ENCODE data around the gene EFR3B. TPM values are rescaled to one million over a fixed set of nuclear protein-coding genes. Genes with fewer than 3 reads are reported as not detected.

Gene EFR3B
- total RNA-seq, 1 donor from 2014 or later = 22.9 TPM

DNA sequence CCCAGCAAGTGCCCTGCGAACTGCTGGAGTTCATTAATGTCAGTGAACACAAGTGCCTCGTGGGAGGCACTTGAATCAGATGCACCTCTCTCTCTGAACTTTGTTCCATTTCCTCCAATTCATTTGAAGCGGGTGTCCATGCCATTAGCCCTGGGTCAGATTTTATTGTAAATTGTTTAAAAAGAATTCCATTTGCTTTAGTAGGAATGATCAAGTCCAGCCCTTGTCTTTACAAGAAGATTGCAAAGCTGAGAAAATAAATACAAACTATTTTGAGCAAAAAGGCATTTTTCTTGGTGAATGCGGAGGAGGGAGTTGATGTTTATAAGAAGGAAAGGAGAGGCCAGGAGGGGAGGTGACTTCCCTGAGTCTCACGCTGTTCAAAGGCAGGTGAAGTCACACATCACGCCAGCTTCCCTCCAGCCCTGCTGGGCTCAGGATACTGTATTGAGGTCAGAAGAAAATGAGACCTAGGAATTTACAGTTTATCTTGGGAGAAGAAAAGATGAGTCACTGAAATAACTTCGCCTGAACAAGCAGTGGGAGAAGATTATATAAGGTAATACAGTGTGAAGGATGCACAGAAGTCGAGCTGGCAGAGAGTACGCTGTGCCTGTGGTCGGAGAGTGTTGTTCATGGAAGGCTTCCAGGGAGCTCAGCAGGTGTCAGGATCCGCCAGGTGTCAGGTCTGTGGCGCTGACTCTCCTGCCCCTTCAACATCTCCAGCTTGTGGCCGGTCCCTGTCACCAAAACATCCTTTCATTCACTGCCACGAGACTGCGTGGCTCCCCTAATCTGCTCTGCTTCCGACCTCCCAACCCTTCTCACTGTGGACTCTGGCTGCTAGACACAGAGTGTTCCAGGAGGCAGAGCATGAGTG lies 36.5 kb downstream of the EFR3B start:
- Mint-ChIP-seq H3K27ac (ENCODE audit: unreplicated experiment) (no peak overlapping the region), H3K4me1 (ENCODE audit: low read depth, unreplicated experiment) (peaks cover 9% of the 10 kb centered on the region), H3K27me3 (ENCODE audit: unreplicated experiment) (peaks cover 5% of the 10 kb centered on the region), H3K36me3 (ENCODE audit: unreplicated experiment) (no peaks in the 10 kb centered on the region), H3K4me3 (ENCODE audit: unreplicated experiment) (no peak overlapping the region), H3K9me3 (ENCODE audit: unreplicated experiment) (no peaks in the 10 kb centered on the region)
- DNase-seq = no peak
- TF ChIP-seq, protein P1, sequence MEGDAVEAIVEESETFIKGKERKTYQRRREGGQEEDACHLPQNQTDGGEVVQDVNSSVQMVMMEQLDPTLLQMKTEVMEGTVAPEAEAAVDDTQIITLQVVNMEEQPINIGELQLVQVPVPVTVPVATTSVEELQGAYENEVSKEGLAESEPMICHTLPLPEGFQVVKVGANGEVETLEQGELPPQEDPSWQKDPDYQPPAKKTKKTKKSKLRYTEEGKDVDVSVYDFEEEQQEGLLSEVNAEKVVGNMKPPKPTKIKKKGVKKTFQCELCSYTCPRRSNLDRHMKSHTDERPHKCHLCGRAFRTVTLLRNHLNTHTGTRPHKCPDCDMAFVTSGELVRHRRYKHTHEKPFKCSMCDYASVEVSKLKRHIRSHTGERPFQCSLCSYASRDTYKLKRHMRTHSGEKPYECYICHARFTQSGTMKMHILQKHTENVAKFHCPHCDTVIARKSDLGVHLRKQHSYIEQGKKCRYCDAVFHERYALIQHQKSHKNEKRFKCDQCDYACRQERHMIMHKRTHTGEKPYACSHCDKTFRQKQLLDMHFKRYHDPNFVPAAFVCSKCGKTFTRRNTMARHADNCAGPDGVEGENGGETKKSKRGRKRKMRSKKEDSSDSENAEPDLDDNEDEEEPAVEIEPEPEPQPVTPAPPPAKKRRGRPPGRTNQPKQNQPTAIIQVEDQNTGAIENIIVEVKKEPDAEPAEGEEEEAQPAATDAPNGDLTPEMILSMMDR (IDR thresholded peaks at IDR 0.05; ENCODE audit: partially characterized antibody, unreplicated experiment) = no peak

DNA sequence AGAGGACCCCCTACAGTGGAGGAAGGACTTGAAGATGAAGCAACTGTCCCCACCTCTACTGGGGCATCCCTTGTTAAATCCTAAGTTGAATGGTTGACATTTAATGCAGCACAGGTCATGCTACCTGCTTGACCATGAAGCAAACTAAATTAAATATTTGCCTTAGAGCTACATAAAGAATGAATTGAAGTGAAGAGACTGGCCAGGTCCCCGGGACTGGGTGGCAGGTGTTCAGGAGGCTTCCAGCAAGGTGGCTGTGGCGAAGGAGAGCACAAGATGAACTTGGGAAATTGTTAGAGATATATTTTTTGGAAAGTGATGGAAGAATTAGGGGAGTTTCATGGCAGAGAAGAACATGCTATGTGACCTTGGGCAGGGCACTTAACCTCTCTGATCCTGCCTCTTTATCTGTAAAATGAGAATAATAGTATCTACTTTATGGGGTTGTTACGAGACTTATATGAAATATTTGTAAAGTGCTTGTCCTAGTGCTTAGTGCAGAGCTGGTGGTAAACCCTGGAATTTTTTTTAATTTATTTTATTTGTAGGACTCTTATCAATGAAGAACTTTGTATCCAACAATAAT lies 37.3 kb downstream of the EFR3B start:
- Mint-ChIP-seq H3K27ac (ENCODE audit: unreplicated experiment) (no peak overlapping the region), H3K4me3 (ENCODE audit: unreplicated experiment) (no peak overlapping the region), H3K9me3 (ENCODE audit: unreplicated experiment) (no peaks in the 10 kb centered on the region), H3K4me1 (ENCODE audit: low read depth, unreplicated experiment) (peaks cover 9% of the 10 kb centered on the region), H3K36me3 (ENCODE audit: unreplicated experiment) (no peaks in the 10 kb centered on the region), H3K27me3 (ENCODE audit: unreplicated experiment) (peaks cover 5% of the 10 kb centered on the region)
- TF ChIP-seq, protein P1 (IDR thresholded peaks at IDR 0.05; ENCODE audit: partially characterized antibody, unreplicated experiment) = no peak
- no peak for DNase-seq

DNA sequence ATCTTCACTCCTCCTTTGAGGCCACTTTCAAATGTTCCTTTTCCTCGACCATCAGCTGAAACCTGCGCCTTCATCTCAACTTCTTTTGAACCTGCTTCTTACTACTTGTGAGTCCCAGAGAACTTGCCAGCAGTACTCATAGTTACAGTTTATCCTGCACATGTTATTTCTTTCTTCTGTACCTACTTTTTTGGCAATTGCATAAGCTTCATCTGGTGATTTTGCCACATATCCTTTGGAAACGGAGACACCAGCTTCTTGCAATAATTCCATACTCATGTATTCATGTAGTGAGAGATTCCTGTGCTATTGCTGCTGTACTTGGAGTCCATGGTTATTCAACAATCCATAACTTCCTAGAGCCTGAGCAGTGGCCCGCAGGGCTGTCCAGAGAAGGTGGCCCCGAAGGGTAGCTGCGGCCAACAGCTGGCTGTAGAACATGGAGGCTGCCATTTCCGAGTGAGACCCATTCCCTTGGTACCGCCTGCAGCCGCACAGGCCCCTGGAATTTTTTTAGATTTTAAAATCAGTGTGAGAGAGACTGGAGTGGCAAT lies 39.4 kb downstream of the EFR3B start:
- Mint-ChIP-seq H3K36me3 (ENCODE audit: unreplicated experiment) (no peaks in the 10 kb centered on the region), H3K27me3 (ENCODE audit: unreplicated experiment) (peaks cover 9% of the 10 kb centered on the region), H3K27ac (ENCODE audit: unreplicated experiment) (no peak overlapping the region), H3K4me1 (ENCODE audit: low read depth, unreplicated experiment) (peaks cover 8% of the 10 kb centered on the region), H3K4me3 (ENCODE audit: unreplicated experiment) (no peak overlapping the region), H3K9me3 (ENCODE audit: unreplicated experiment) (no peaks in the 10 kb centered on the region)
- TF ChIP-seq, protein P1 (IDR thresholded peaks at IDR 0.05; ENCODE audit: partially characterized antibody, unreplicated experiment) = no peak
- DNase-seq = no peak

DNA sequence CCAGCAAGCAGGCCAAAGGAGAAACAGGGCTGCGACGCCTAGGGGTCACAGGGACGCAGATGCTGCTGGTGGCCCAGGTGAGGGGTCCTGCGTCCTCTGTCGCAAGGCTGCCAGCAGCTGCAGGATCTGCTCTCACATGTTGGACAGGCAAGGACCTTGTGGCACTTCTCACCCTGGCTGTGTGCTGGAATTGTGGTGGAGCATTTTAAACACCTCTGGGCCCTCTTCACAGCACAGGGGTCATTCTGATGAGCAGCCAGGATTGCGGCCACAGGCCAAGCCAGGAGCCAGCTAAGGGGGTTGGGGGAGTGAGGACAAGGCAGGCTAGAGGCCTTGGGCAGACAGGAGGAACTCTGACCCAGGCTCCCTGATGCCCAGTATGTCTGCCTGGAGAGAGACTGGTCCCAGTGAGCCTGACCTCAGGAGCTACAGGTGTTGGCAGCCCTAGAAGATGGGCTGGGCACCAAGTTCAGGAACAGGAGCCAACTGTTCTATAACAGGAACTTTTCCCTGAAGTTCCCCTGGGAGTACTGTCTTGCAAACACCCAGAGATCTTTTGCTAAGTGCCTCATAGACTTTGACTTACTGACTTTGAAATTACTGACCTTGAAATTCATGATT lies 40.2 kb downstream of the EFR3B start:
- no peak overlapping the region for H3K4me3 Mint-ChIP-seq (ENCODE audit: unreplicated experiment)
- H3K27ac Mint-ChIP-seq (ENCODE audit: unreplicated experiment) = no peak overlapping the region
- no peaks in the 10 kb centered on the region for H3K36me3 Mint-ChIP-seq (ENCODE audit: unreplicated experiment)
- peaks cover 9% of the 10 kb centered on the region for H3K27me3 Mint-ChIP-seq (ENCODE audit: unreplicated experiment)
- no peaks in the 10 kb centered on the region for H3K9me3 Mint-ChIP-seq (ENCODE audit: unreplicated experiment)
- TF ChIP-seq, protein P1 (IDR thresholded peaks at IDR 0.05; ENCODE audit: partially characterized antibody, unreplicated experiment) = no peak
- no peak for DNase-seq
- no peaks in the 10 kb centered on the region for H3K4me1 Mint-ChIP-seq (ENCODE audit: low read depth, unreplicated experiment)

Data from glutamatergic neuron (in vitro differentiated cells).